Measurements from ENCODE around the gene RHOH.
"Not testable (repeated sequence)": the region's sequence is repeated elsewhere in the genome, so short reads cannot be mapped to it uniquely, and the experiment has no call there.

- not testable (repeated sequence) for TF ChIP-seq CTCF (IDR thresholded peaks at IDR 0.05; ENCODE audit: insufficient read depth, low read depth, low read length); EZH2 (IDR thresholded peaks at IDR 0.05; ENCODE audit: insufficient read depth, low read length)
These were observed 98.2 kb downstream of the RHOH start for GRCh38 chr4:40295030-40295429.

Measured in astrocyte (in vitro differentiated cells and primary cell).